ENCODE measurements around the gene EPM2AIP1. TPM values are rescaled to one million over a fixed set of nuclear protein-coding genes. Genes with fewer than 3 reads are reported as not detected.
"Not testable (repeated sequence)": the region's sequence is repeated elsewhere in the genome, so short reads cannot be mapped to it uniquely, and the experiment has no call there.

Gene EPM2AIP1
- 49.1 TPM for total RNA-seq (ENCODE audit: insufficient read depth, low replicate concordance)

DNA sequence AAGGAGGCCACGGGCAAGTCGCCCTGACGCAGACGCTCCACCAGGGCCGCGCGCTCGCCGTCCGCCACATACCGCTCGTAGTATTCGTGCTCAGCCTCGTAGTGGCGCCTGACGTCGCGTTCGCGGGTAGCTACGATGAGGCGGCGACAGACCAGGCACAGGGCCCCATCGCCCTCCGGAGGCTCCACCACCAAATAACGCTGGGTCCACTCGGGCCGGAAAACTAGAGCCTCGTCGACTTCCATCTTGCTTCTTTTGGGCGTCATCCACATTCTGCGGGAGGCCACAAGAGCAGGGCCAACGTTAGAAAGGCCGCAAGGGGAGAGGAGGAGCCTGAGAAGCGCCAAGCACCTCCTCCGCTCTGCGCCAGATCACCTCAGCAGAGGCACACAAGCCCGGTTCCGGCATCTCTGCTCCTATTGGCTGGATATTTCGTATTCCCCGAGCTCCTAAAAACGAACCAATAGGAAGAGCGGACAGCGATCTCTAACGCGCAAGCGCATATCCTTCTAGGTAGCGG lies at the start of gene EPM2AIP1:
TSS of gene EPM2AIP1 (minus strand) at position 326 of the 520 bp plus-strand sequence. CDS start at position 272, 54 bp downstream.
- no peak for DNase-seq (ENCODE audit: low spot score)

DNA sequence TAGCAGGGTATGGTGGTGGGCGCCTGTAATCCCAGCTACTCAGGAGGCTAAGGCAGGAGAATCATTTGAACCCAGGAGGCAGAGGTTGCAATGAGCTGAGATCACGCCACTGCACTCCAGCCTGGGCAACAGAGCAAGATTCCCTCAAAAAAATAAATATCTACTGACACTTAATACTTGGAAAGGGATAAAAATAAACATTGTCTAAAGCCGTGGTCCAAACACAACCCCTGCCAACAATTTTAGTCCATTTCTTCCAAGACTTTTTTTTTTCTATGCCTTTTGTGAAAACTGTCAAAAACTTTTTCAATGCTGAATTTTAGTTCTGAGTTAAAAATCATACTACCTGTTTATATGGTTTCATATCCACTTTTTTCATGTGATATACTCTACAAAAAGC lies 49.8 kb upstream of the EPM2AIP1 start:
- DNase-seq (ENCODE audit: low spot score): not testable (repeated sequence)

DNA sequence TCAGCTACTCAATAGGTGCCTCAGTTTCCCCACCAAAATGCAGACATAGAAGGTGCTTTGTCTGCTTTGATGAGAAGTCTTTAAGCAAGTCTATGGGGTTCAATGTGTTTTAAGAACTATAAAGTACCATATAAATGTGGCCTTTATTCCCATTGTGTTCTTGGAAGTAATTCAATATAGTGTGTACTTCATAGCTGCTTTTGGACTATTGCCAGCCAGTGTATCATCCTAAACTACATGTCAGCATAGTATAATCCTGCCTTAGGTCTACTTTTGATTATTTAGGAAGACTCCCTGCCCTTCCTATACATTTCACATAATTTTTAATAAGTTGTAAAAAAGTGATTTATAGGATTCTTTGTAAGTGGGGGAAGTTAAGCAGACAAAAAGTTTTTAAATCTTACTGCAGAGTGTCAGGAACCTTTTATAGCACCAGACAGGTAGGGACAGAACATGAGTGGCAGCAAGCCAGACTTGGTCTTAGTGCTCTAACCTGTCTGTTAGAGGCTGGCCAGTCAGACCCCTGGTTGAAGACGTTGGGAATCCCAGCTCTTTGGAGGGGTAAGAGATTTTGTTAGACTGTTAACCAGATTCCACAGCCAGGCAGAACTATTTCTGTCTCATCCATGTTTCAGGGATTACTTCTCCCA lies 48.7 kb upstream of the EPM2AIP1 start:
- DNase-seq (ENCODE audit: low spot score): no peak

DNA sequence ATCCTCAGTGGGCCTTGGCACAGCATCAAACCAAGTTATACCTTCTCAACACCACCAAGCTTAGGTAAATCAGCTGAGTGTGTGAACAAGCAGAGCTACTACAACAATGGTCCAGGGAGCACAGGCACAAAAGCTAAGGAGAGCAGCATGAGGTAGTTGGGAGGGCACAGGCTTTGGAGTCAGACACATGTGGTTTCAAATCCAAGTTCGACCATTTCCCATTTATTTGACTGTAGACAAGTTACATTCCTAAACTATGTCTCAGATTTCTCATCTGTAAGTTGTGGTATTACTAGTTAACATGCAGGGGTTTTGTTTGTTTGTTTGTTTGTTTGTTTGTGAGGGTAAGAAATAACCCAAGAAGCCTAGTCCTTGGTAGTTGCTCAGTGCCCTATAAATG lies 47.3 kb upstream of the EPM2AIP1 start:
- no peak for DNase-seq (ENCODE audit: low spot score)

DNA sequence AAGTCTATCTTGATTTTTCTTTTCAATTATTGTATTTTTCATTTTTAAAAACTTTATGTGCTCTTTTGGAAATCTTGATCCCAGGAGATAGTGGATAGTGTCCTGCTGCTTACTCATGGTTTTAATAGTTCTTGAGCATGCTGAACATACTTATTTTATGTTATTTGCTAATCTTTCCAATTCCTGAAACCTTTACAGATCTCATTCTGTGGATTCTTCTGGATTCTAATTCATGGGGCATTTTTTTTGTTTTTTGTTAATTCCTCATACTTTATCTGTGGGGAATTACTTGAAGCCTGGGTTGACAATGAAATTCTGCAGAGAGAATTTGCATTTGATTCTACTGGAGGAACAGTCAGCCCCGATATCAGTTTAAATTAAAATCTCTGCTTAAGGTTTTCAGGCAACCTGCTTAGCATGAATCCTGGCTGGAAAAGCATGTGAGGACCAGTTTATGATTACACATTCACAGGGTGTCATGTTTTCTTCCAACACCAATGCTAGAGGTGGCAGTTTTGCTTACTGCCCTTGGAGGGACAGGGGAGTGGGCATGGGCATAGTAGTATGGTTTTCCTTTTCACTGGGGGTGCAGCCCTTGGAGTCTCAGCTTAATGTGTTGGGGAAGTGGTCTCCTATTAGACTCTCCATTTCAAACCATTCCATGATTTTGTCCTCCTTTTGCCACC lies 46.4 kb upstream of the EPM2AIP1 start:
- peak; percentile 57 for DNase-seq (ENCODE audit: low spot score)

DNA sequence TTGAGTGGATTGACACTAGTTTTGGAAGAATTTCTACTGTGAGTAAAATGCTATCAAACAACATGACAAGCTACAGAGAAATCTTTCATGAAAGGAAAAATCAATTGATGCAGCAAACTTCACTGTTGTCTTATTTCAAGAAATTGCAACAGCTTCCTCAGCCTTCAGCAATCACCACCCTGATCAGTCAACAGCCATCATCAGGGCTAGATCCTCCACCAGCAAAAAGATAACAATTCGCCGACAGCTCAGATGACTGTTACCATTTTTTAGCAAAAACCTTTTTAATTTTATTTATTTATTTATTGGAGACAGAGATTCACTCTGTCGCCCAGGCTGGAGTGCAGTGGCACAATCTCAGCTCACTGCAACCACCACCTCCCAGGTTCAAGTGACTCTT lies 44.4 kb upstream of the EPM2AIP1 start:
- DNase-seq (ENCODE audit: low spot score): no peak

DNA sequence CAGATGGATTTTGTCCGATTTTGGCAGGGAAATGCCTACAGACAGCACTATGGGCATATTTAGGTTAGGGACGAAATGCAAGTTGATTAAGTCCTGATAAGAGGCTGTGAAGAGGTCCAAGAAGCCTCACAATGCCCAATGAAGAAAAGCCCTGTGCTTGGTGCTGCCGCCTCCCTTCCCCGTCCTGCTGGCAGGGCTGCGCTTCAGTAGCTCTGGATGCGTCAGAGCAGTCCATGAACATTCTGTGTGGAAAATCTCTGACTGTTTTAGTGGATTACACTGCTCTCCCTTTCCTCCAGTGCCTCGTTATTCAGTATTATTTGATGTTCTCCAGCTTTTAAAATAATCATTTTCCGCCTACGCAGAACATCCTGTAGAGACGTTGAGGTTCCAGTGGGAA lies 40.0 kb upstream of the EPM2AIP1 start:
- peak; percentile 78 for DNase-seq (ENCODE audit: low spot score)

DNA sequence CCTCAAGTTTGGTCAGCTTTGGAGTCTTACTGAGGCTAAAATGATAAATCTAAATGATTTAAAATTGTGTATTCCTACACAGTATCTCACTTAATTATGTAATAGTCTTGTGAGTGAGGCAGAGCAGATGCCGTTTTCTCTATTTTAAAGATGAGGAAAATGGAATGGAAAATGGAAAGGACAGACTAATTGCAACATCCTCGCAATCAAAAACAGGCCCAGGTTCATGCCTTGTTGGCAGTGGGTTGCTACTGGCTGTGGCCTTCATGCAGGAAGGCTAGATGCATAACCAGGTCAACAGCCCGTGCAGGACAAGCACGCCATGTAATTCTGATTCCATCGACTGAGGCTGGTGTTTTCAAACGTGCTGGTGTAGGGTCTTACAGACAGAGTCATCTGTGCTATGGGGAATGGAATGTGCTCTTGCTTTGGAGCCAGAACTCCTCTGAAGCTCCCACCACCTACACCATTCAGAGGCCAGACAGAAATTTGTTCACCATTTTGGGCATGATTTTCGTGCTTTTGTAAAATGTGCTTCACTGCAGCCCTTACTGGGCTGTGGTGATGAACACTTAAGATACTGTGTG lies 38.3 kb upstream of the EPM2AIP1 start:
- DNase-seq (ENCODE audit: low spot score): no peak

DNA sequence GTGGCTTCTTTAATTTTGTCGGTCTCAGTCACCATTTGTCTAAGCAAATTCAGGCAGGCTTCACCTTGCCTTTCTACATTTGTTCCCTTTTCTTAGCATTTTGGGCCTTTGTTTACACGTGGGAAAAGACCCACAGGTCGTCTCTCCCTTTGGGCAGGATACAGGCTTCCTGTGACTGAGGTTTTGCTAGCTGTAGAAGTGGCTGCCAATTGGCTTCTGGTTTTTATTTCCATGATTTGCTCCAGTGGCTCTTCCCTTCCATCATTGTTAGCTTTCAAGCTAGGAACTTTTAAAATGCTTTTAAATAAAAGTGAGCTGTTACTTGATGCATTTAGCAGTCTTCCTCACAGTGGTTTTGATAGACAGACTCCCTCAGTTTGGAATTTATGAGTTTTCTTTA lies 37.7 kb upstream of the EPM2AIP1 start:
- DNase-seq (ENCODE audit: low spot score): no peak

DNA sequence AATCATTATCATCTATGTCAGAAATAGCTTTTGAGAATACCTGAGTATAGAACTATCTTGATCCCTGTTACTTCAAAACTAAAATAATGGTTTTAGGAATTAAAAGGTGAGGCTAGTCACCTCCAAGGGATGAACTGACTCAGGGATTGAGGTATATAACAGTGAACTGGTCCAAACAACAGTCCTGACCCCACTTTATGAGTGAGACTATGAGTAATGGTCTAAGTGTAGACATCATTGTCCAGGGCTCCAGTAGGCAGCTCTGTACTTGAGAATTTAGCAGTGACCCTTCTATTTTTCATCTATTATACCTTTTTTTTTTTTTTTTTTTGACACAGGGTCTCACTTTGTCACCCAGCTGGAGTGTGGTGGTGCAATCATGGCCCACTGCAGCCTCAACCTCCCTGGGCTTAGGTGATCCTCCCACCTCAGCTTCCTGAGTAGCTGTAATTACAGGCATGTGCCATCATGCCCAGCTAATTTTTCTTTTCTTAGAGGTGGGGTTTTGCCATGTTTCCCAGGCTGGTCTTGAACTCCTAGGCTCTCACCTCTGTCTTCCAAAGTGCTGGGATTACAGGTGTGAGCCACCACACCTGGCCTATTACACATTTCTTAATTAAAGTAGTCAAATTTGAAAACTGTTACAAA lies 36.7 kb upstream of the EPM2AIP1 start:
- DNase-seq (ENCODE audit: low spot score): no peak

DNA sequence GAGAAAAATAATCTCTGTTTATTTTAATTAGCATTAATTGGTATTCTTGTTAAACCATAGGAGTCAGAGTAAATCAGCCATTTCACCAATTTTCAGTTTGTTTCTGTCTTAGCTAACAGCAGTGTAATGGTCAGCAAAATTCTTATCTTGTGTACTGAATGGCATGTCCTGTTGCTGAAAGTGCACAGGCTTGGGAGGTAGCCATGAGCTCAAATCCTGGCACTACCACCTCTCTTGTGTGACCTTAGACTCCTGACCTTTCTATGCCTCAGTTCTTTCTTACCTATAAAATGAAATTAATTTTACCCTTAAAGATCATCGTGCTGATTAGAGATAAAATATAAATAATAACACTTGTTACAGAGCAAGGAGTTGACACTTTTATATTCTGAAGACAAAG lies 36.2 kb upstream of the EPM2AIP1 start:
- no peak for DNase-seq (ENCODE audit: low spot score)

DNA sequence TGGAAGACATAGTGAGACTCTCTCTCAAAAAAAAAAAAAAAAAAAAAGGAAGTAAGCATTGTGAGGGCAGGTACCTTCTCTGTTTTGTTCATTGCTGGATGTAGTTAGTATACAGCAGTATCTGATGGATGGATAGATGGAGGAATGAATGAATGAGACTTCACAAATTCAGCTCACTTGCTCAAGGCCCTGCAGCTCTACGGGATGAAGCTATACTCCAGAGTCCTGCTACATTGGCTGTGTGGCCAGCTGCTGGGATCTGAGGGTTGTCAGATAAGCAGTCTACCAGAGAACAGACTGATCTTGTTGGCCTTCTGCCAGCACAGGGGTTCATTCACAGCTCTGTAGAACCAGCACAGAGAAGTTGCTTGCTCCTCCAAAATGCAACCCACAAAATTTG lies 35.4 kb upstream of the EPM2AIP1 start:
- DNase-seq (ENCODE audit: low spot score): peak; percentile 29

DNA sequence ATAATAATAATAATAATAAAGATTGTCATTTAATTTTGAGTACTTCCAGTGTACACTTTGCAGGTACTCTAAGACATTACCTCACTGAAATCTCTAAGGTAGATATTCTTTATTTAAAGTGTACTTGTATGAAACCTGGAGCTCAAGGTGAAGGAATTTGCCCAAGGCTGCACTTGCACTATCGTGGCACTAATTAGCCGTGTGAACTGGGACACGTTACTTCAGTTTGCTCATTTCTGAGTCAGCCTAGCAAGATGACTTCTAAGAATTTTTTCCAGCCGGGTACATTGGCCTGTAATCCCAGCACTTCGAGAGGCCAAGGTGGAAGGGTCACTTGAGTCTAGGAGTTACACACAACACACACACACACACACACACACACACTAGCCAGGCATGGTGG lies 33.9 kb upstream of the EPM2AIP1 start:
- DNase-seq (ENCODE audit: low spot score): no peak

DNA sequence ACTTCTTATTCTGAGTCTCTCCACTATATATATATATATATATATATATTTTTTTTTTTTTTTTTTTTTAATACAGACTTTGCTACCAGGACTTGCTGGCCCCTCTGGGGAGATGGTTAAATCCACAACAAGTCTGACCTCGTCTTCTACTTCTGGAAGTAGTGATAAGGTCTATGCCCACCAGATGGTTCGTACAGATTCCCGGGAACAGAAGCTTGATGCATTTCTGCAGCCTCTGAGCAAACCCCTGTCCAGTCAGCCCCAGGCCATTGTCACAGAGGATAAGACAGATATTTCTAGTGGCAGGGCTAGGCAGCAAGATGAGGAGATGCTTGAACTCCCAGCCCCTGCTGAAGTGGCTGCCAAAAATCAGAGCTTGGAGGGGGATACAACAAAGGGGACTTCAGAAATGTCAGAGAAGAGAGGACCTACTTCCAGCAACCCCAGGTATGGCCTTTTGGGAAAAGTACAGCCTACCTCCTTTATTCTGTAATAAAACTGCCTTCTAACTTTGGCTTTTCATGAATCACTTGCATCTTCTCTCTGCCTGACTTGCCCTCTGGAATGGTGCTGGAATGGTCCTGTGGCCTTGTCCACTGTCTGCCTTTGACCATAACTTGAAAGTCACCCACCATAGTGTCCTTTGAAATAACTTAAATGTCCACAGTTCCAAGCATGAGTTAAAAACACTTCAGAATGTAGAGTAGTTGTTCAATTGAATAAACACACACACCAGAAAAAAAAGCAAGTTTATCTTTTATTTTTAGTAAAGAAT lies 32.8 kb upstream of the EPM2AIP1 start:
- DNase-seq (ENCODE audit: low spot score): no peak

DNA sequence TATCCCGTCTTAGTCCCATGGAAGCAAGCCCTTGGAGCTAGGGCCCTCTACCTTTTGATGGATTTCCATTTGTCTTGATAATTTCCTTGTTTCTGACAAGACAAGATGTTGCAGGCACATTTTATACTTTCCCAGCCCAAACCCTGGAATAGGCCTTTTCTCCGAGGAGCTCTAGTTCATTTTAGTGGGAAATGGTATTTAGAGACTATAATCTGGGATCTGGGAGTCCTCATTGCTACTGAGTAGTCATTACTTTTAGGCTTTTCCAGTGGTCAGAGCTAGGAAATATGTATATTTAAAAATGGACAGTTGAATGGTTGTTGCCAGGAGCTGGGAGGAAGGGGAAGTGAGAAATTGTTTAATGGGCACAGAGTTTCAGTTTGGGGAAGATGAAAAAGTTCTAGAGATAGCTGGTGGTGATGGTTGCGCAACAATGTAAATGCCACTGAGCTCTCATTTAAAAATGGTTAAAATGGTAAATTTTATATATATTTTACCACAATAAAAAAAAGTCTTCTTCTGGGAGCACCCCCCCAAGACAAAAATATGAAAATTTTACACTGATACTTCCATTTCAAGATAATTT lies 32.0 kb upstream of the EPM2AIP1 start:
- DNase-seq (ENCODE audit: low spot score): no peak

DNA sequence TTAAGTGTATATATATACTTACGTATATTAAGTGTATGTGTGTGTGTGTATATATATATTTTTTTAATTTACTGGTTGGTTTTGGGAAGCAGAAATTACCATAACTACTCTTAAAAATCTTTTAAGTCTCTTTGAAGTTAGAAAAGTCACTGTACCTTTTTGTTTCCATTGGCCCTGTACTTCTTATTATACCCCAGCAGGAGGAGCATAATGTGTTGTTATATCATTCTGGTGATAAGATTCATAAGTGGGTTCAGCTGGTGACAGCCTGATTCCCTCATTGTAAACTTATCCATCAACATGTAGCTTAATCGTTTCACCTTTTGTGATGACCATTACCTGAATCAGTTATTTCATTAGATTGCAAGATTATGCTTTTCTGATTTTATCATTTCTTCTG lies 31.2 kb upstream of the EPM2AIP1 start:
- DNase-seq (ENCODE audit: low spot score): no peak

DNA sequence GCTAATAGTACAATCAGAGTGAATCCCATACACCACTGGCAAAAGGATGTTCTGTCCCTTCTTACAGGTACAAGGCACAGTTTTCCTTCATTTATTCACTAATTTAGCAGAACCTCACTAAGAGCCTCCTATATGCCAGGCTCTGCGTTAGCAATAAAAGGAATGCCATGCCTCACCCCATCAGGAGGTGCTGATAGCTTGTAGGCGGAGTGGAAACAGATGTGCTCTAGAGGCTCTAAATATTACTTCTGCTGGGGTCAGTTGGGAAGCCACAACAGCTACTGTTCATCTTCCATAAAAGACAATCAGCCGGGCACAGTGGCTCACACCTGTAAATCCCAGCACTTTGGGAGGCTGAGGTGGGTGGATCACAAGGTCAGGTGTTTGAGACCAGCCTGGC lies 24.8 kb upstream of the EPM2AIP1 start:
- no peak for DNase-seq (ENCODE audit: low spot score)

DNA sequence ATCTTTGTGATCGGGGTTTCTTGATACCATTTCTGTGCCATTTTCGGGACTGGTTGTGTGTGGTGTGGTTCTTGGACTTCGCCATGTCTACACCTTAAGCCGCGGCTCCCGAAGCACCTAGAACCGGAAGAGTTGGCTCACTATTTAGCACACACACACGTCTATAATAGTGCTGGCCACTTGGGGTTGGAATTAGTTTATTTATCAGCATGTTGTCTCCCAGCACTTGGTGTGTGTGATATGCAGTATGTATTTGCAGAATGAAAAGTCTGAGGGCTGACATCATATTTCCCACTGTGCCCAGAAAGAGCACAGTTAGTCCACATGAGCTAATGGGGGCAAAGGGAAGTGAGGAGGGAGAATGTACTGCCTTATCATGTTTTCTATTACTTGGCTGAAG lies 24.0 kb upstream of the EPM2AIP1 start:
- no peak for DNase-seq (ENCODE audit: low spot score)

DNA sequence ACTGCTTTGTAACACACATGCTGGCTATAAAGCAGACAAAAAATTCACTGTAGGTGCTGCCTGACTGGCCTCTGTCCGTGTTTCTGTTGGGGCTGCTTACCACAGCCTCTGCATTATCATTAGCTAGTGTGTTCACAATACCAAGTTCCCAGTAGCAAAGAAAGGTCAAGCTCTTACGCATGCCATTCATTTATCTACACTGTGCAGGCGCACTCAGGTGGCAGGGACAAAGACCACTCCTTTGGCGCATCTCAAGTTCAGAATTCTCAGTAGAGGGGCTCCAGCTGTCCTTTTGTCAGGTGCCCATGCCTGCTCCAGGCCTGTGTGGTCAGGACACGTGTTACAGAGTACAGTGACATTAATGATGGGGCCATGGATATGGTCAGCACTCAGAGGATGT lies 22.7 kb upstream of the EPM2AIP1 start:
- DNase-seq (ENCODE audit: low spot score): no peak

DNA sequence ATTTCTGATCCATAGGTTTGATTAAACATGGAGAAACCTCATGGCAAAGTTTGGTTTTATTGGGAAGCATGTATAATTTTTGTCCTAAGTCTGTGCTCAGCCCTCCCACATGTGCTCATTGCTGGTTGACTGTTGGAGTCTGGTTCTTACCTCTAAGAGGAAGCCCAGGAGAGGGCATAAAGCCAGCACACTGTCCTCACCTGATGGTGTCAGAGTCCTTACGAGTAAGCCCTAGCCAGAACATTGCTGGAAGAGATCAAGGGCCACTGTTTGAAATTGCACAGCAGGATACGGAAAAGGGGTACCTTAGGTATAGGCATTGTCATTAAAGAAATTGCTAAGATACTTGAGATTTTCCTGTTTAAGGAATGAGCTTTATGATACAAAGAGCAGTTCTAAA lies 21.7 kb upstream of the EPM2AIP1 start:
- DNase-seq (ENCODE audit: low spot score): no peak

Measured in umbilical cord (tissue), 2 donors.